Retina (tissue), 1 donor: Measurements from ENCODE around the gene MARCHF3.
"Not testable (repeated sequence)": the region's sequence is repeated elsewhere in the genome, so short reads cannot be mapped to it uniquely, and the experiment has no call there.

ENCODE experiments used
- DNase-seq: peaks from one replicate; pipeline ENCODE4 v3.0.0-alpha.2; 2016

The MARCHF3 gene, protein sequence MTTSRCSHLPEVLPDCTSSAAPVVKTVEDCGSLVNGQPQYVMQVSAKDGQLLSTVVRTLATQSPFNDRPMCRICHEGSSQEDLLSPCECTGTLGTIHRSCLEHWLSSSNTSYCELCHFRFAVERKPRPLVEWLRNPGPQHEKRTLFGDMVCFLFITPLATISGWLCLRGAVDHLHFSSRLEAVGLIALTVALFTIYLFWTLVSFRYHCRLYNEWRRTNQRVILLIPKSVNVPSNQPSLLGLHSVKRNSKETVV

GRCh38 chr5:127030259-127031146 is at the start of gene MARCHF3:
Gene MARCHF3, minus strand, starts transcription at chr5:127030558. Its CDS starts 112,387 bp downstream, at chr5:126918171.
- peak; percentile 98 for DNase-seq

DNA sequence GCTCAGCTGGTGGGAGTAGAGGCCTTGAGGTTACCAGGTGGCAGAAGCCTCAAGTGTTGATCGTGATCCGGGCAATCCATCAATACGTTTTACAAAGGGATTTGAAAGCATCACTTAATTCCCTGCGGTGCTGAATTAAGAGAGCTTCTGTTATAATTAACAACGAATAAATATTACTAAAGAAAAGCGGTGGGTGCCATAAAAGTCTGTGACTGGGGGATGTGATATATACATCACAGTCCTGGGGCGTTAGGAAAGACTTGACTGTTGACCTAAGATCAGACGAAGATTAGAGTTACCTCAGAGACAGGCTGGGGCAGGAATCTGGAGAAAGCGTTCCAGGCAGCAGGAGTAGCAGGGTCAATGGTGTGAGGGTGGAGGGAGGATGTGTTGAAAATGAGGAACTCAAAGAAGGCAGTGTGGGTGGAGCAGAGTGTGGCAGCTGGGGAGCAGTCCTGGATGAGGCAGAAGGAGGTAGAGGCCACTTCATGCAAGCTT is 49.7 kb upstream of the MARCHF3 start:
- no peak for DNase-seq

GRCh38 chr5:127077366-127077765 is 47.0 kb upstream of the MARCHF3 start:
- no peak for DNase-seq

DNA sequence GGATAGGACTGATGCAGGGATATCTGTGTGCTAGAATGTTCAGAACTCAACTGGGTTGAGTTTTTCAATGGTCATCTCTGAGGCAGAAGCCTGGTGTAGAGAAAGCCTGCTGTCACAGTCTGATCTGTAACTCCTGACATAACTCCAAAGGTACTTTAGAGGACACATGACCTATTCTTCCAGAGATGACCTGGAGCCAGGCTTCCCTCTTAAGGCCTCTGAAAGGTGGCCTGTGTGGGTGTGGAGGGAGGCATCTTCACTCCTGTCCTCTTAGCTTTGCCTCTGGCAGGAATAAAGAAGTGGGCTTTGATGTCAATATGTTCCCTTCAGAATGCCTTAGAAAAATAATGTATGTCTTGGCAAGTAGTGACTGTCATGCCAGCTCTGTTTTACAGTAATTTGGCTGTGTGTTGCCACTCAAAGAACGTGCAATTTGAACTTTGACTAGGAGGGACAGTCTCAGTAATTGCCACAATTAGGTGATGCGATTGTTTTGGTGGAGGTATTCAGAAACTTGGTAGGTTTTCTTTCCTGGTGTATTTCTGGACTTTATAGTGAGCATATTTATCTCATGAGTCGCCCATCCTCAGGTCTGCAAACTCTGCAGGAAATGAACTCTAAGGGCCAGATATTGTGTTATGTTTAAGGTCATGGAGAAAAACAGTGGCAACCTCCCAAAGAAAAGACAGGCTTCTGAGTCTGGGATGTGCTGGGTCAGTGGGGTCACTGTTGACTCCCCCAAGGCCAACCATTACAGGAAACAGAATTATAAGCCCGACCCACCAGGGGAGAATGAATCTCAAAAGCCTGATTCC is 46.2 kb upstream of the MARCHF3 start:
- no peak for DNase-seq

DNA sequence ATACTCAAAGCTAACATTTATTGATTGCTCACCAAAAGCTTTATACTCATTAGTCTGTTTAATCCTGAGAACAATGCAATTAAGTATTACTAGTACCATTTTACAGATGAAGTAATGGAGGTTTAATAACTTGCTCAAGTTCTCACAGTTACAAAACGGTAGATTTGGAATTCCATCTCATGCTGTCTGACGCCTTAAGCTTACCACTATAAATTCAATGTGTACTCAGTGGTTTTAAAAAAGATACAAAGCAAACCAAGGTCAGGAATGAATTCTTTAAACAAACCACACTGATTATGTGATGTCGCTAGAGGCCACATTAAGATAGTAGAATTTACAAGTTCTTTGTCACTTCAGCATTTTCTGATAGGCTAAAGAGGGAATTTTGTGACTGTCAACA is 44.1 kb upstream of the MARCHF3 start:
- DNase-seq, result no peak

- peak; percentile 87 for DNase-seq
Measured at GRCh38 chr5:127072861-127073846, 42.8 kb upstream of the MARCHF3 start, which contains the start of gene C5orf63. Gene C5orf63, minus strand, starts transcription at chr5:127073502. Its CDS starts 14,507 bp downstream, at chr5:127058995.

DNA sequence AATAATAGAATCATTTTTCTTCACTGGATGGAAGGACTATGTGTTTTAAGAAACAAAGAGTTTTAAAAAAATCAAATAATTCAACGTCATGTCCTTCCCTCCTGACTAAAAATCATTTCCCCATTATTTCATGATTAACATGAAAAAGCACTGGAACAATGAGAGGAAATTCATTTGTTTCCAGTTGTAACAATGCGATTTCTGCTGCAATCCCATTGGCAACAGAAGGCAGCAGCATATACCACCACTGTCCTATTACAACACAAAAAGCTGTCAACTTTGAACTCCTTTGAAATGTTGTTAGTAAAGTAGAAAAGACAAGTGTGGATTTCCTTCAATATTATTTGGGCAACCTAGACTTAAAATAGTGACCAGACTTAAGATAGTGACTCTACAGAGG is 39.9 kb upstream of the MARCHF3 start:
- no peak for DNase-seq

GRCh38 chr5:127068493-127069214 is 38.3 kb upstream of the MARCHF3 start:
- DNase-seq, result no peak

DNA sequence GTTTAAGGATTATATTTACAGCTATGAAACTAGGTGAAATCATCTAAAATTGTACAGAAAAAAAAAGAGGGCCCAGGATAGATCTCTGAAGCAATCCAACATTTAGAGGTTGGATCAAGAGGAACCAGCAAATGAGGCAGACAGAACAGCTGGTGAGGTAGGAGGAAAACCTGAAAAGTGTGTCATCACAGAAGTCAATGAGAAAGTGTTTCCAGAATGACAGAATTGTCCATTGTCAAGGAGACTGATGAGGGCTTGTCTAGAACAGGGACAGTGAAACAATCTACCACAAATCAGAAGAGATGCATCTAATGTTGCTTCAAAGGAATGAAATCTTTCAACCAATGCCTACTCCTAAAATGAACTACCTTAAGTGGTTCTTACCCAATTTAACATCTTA is 36.4 kb upstream of the MARCHF3 start:
- DNase-seq, result no peak

- no peak for DNase-seq
Measured at GRCh38 chr5:127064253-127064840, 34.0 kb upstream of the MARCHF3 start.

DNA sequence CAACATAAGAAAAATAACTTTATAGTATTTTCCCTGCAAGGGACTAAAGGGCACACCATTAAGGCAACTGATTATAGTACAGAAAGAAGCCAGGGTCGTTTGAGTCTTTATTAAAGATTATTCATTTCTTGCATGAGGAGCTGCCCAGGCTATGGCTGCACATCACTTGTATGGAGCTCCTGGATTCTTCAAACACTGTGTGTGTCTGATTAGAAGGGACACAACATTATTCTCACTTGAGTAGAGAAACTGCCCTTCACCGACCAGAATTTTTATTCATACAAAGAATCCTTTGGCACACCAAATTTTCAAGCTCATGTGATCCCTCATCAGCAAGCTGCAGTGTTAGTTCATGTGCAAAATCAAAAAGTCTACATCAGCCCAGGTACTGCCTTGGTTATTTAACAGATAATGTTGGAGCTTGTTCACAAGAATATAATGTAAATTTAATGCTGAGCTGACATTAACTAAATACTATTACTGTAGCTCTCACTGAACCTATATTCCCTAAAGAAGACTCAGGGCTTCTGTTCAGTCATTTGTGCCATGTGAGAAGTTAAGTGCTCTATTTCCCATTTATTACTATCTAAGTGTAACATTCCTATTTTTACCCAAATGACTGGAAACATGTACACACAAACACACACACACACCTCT is 33.0 kb upstream of the MARCHF3 start:
- peak; percentile 65 for DNase-seq

GRCh38 chr5:127061956-127062355 is 31.6 kb upstream of the MARCHF3 start:
- no peak for DNase-seq

DNA sequence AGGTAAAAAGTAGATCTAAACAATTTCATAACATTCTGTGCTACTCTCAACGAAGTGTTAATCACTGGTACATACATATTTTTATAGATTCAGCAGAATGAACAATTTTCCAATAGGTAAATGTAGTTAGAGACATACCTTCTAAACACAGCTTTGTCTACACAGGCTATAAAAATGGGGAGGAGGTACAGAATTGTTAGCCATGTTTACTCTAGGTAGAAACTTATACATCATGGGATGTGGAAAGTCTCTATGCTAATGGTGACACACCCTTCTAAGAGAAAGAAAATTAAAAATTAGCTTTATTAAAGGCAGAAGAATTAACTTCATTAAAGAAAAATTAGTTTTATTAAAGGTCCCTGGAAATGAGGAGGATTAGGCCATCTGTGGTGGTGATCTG is 31.2 kb upstream of the MARCHF3 start:
- no peak for DNase-seq

DNA sequence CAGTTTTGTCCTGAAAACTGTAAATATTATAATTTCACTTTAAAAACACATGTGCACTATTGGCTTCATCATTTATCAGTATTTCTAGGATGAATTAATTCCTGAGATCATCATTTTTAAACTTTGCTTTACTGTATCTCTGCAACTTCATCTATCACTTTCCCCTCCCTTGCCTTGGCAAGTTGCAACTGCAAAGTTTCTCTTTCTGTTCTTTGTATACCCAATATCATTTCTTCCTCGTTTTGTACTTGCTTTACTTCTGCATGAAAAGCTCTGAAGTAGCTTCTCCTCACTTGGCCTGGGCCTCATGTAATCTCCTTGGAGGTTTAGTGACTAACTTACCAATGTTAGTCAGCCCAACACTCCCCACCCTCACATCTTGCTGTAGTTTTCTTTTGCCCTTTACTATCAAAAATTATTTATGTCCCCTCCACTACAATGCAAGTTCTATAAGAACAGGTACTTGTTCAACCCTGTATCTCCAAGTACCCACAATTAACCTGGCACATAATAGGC is 30.2 kb upstream of the MARCHF3 start:
- no peak for DNase-seq

DNA sequence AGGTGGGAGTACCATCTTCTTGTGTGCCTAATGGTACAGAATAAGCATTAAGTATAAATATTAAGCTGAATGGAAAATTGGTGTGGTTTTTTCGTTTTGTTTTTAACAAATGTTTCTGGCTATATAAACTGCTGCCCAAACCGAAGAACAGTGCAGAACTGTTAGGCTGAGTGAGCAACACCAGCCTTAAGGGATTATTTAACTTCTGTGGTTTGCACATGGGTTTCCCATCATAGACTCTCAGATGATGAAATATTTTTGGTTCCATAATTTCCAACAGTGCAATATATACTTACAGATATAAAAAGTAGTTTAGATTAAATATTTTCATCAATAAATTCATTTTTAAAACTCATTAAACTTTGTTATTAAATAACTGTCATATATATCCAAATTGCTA is 26.5 kb upstream of the MARCHF3 start:
- no peak for DNase-seq

DNA sequence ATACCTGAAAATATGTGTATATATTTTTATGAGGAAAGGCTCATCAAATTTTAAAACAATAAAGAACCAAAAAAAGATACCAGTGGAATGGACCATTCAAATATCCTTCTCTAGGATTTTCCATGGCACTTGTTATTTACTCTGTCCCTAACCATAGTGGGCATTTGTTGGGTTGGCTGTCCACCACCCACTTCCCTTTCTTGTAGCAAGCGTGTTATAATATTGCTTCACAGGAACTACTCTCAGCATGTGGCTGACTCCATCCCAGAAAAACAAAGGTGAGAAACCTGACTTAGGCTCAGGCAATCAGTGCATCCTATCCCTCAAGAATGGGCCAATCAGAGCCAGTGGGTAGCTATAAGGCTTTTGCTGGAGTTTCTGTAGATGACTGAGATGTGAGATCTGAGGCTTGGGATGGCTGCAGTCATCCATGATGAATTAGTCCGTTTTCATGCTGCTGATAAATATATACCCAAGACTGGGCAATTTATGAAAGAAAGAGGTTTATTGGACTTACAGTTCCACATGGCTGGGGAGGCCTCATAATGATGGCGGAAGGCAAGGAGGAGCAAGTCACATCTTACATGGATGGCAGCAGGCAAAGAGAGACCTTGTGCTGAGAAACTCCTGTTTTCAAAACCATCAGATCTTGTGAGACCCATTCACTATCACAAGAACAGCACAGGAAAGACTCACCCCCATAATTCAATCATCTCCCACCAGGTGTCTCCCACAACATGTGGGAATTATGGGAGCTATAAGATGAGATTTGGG is 25.7 kb upstream of the MARCHF3 start:
- DNase-seq, result no peak

DNA sequence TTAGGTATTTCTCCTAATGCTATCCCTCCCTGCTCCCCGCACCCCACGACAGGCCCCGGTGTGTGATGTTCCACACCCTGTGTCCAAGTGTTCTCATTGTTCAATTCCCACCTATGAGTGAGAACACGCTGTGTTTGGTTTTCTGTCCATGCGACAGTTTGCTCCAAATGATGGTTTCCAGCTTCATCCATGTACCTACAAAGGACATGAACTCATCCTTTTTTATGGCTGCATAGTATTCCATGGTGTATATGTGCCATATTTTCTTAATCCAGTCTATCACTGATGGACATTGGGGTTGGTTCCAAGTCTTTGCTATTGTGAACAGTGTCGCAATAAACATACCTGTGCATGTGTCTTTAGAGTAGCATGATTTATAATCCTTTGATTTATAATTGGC is 23.2 kb upstream of the MARCHF3 start:
- DNase-seq, result not testable (repeated sequence)

- DNase-seq, result no peak
Measured at GRCh38 chr5:127053049-127053448, 22.7 kb upstream of the MARCHF3 start.

DNA sequence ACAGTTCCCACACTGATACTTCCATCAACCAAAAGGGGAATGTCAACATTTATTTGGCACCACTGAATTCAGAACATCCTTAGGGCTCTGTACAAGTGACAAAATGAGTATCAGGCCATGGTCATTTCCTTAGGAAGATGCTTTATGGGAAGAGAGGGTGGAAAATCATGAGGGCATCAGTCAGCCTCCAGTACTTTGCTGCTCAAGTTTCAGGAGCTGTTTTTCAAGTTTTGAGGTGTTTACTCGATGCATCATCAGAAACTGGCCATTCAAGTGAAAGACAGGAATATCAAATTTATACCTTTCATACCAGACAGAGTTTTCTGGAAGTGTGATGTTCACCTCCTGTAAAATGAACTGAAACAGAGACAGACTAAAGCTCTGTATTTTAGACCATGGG is 21.2 kb upstream of the MARCHF3 start:
- DNase-seq, result no peak
